Activated CD4-positive, CD25-positive, alpha-beta regulatory T cell treated with anti-CD3 and anti-CD28 coated beads, Interleukin-2, amount 50 U/mL, for 24 hours (primary cell): ENCODE measurements around the gene IL17RC.
"Not testable (repeated sequence)": the region's sequence is repeated elsewhere in the genome, so short reads cannot be mapped to it uniquely, and the experiment has no call there.

Source experiments
- ATAC-seq, 2 donors: fragments of 150-1000 bp; cut with Tn5 transposase; one replicate each; pipeline ENCODE4 v1.10.0; 2021; ENCODE audit warnings: mild to moderate bottlenecking in 1 of 2, moderate library complexity in 1 of 2

The IL17RC gene

GRCh38 chr3:9915254-9916141 is 1.4 kb upstream of the IL17RC start:
- ATAC-seq = peak; percentile 4 to 11

GRCh38 chr3:9916346-9916733 is 558 bp upstream of the IL17RC start:
- ATAC-seq = no peak

GRCh38 chr3:9917820-9918219 is 922 bp downstream of the IL17RC start:
- no peak for ATAC-seq

GRCh38 chr3:9918261-9919038 is 1.6 kb downstream of the IL17RC start:
- ATAC-seq = no peak

- ATAC-seq = no peak
Measured at GRCh38 chr3:9928158-9928557, 11.3 kb downstream of the IL17RC start.

- ATAC-seq = no peak
Measured at GRCh38 chr3:9930804-9931418, 14.0 kb downstream of the IL17RC start.

GRCh38 chr3:9932535-9932842 is 15.6 kb downstream of the IL17RC start:
- no peak for ATAC-seq

- peak; percentile 81 to 83 for ATAC-seq
Measured at GRCh38 chr3:9932843-9933560, 16.1 kb downstream of the IL17RC start.

- ATAC-seq = peak; percentile 83 to 86
Measured at GRCh38 chr3:9933561-9934234, 16.8 kb downstream of the IL17RC start, which contains the start of gene CRELD1. CRELD1 (plus strand) TSS chr3:9933834; CDS start chr3:9934439, 605 bp downstream.

- no peak for ATAC-seq
Measured at GRCh38 chr3:9934235-9934621, 17.3 kb downstream of the IL17RC start.

GRCh38 chr3:9934993-9935392 is 18.1 kb downstream of the IL17RC start:
- no peak for ATAC-seq

- ATAC-seq = no peak
Measured at GRCh38 chr3:9935966-9936510, 19.1 kb downstream of the IL17RC start.

- ATAC-seq = no peak
Measured at GRCh38 chr3:9937486-9938238, 20.8 kb downstream of the IL17RC start.

- ATAC-seq = no peak
Measured at GRCh38 chr3:9938966-9939365, 22.1 kb downstream of the IL17RC start.

- ATAC-seq = not testable (repeated sequence)
Measured at GRCh38 chr3:9939906-9940305, 23.0 kb downstream of the IL17RC start.

- ATAC-seq = no peak
Measured at GRCh38 chr3:9940746-9941145, 23.8 kb downstream of the IL17RC start.

GRCh38 chr3:9942164-9942563 is 25.3 kb downstream of the IL17RC start:
- no peak for ATAC-seq

- ATAC-seq = no peak
Measured at GRCh38 chr3:9942934-9943690, 26.2 kb downstream of the IL17RC start.

- no peak for ATAC-seq
Measured at GRCh38 chr3:9944271-9944670, 27.4 kb downstream of the IL17RC start.

- no peak for ATAC-seq
Measured at GRCh38 chr3:9945358-9945757, 28.5 kb downstream of the IL17RC start.
